ENCODE measurements around the gene CRYBB2. TPM values are rescaled to one million over a fixed set of nuclear protein-coding genes. Genes with fewer than 3 reads are reported as not detected.

Gene CRYBB2
- total RNA-seq, 1 experiment from 2014 or later = not detected

DNA sequence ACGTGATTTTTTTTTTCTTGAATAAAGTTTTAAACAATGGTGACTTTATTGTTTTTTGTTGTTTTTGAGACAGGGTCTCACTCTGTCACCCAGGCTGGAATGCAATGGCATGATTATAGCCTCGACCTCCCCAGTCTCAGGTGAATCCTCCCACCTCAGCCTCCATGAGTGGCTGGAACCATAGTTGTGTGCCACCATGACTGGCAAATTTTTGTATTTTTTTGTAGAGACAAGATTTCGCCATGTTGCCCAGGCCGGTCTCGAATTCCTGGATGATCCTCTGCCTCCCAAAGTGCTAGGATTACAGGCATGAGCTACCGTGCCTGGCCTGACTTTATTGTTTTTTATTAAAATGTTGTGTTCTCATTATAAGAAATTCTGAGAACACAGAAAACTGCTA lies 32.0 kb upstream of the CRYBB2 start:
- ChIA-PET RAD21 (ENCODE audit: low non-redundant PET in 1 of 2, low total read pairs in 2 of 2, uncharacterized antibody in 2 of 2, unreplicated experiment in 2 of 2) (no interaction called here), CTCF (no interaction called here), POLR2A (no interaction called here)
- peaks cover 0 to 4% of the 10 kb centered on the region in 2 experiments; a peak in 2 of 4 replicates for H3K36me3 ChIP-seq (ENCODE audit: control insufficient read depth in 1 of 2, insufficient read depth in 2 of 2, low read length in 2 of 2)
- no peak overlapping the region for H3K27ac ChIP-seq (ENCODE audit: low read depth, low read length)
- H3K4me1 ChIP-seq (ENCODE audit: control insufficient read depth in 1 of 2, insufficient read depth in 2 of 2, low read length in 2 of 2) = no peaks in the 10 kb centered on the region
- DNase-seq (ENCODE audit: low read depth, low spot score) (no peak), ATAC-seq (no peak)
- no peaks in the 10 kb centered on the region for H3K9me3 ChIP-seq (ENCODE audit: control insufficient read depth in 1 of 2, insufficient read depth in 1 of 2, low read depth in 1 of 2, low read length in 2 of 2)
- H4K20me1 ChIP-seq (ENCODE audit: insufficient read depth) = no peaks in the 10 kb centered on the region; the same call in 1 of the 2 replicates
- no peaks in the 10 kb centered on the region for H3K79me2 ChIP-seq (ENCODE audit: insufficient read depth, low read length)
- H3K9ac ChIP-seq (ENCODE audit: low read length) = no peak overlapping the region
- H3K4me3 ChIP-seq (replicated peaks in 1 of 2; ENCODE audit: low read depth in 1 of 2, low read length in 2 of 2) = no peak overlapping the region
- H3K9me2 ChIP-seq (ENCODE audit: insufficient read depth) = no peaks in the 10 kb centered on the region
- intact Hi-C loops (cut with micrococcal nuclease) = no loop called here
- TF ChIP-seq RAD21 (IDR thresholded peaks at IDR 0.05; ENCODE audit: low read depth) = no peak
- no peak for TF ChIP-seq POLR2AphosphoS5 (IDR thresholded peaks at IDR 0.05; ENCODE audit: low read depth, low read length)
- no peak for TF ChIP-seq ZFX (IDR thresholded peaks at IDR 0.05)
- no peak for TF ChIP-seq YY1 (IDR thresholded peaks at IDR 0.05; ENCODE audit: extremely low read depth, insufficient replicate concordance, low read depth, low read length)
- TF ChIP-seq ATF3 (IDR thresholded peaks at IDR 0.05) = no peak
- TF ChIP-seq MAX (IDR thresholded peaks at IDR 0.05) = no peak
- no peak for TF ChIP-seq CTCF (IDR thresholded peaks at IDR 0.05 in 2 of 3, conservative IDR thresholded peaks at IDR 0.05 in 1 of 3; ENCODE audit: borderline replicate concordance in 1 of 3, insufficient read depth in 1 of 3, low read depth in 2 of 3, low read length in 2 of 3)
- TF ChIP-seq TCF7L2 (IDR thresholded peaks at IDR 0.05; ENCODE audit: borderline replicate concordance, extremely low read depth, insufficient read depth, insufficient read length) = no peak
- no peak for TF ChIP-seq CEBPB (IDR thresholded peaks at IDR 0.05; ENCODE audit: low read depth)
- TF ChIP-seq EGR1 (IDR thresholded peaks at IDR 0.05; ENCODE audit: low read depth) = no peak
- no peak for TF ChIP-seq REST (IDR thresholded peaks at IDR 0.05; ENCODE audit: low read depth)
- no peak for TF ChIP-seq CBX3 (IDR thresholded peaks at IDR 0.05; ENCODE audit: low read depth)
- TF ChIP-seq SRF (IDR thresholded peaks at IDR 0.05; ENCODE audit: low read depth) = no peak
- TF ChIP-seq SIN3A (IDR thresholded peaks at IDR 0.05; ENCODE audit: low read depth) = no peak
- TF ChIP-seq ELF1 (IDR thresholded peaks at IDR 0.05; ENCODE audit: borderline replicate concordance, low read depth) = no peak
- TF ChIP-seq FOSL1 (IDR thresholded peaks at IDR 0.05; ENCODE audit: low read depth) = no peak
- TF ChIP-seq SP1 (IDR thresholded peaks at IDR 0.05; ENCODE audit: low read depth) = no peak
- no peak for TF ChIP-seq EZH2phosphoT487 (IDR thresholded peaks at IDR 0.05; ENCODE audit: borderline replicate concordance)
- BruUV-seq (replicated peaks) = no TSS peak
- H2AFZ ChIP-seq (ENCODE audit: low read depth, low read length, poor library complexity, severe bottlenecking) = no peak overlapping the region
- no peak overlapping the region for H3K4me2 ChIP-seq (ENCODE audit: low read length)
- no peaks in the 10 kb centered on the region for H3K27me3 ChIP-seq (ENCODE audit: insufficient read depth, low read length)
